ENCODE measurements around the gene NARS2.

- TF ChIP-seq CTCF (IDR thresholded peaks at IDR 0.05) (no peak), EZH2 (IDR thresholded peaks at IDR 0.05; ENCODE audit: borderline replicate concordance, insufficient read depth, low read depth, low read length, poor library complexity, severe bottlenecking) (no peak)
Observed at GRCh38 chr11:78557236-78557635, 17.4 kb downstream of the NARS2 start.

All from B cell (primary cell).